GM23248 (cell line): ENCODE results near the gene EXD3. TPM values are rescaled to one million over a fixed set of nuclear protein-coding genes. Genes with fewer than 3 reads are reported as not detected.

ENCODE experiments used
- DNase-seq: peaks from one replicate; pipeline ENCODE4 v3.0.0-alpha.2; 2015
- H2AFZ ChIP-seq: fragments of 200-600 bp; sonication (generic); 2 replicates; pipeline ENCODE4 v1.6.1; 2016; ENCODE audit warnings: antibody characterized with exemption
- H3F3A ChIP-seq: fragments of 200-600 bp; sonication (generic); 2 replicates; pipeline ENCODE4 v1.6.1; 2016; ENCODE audit warnings: mild to moderate bottlenecking, antibody characterized with exemption, mixed run types; ENCODE audit not compliant: insufficient read depth
- H3K27ac ChIP-seq: fragments of 200-600 bp; sonication (generic); 2 replicates; pipeline ENCODE4 v1.5.1; 2016; ENCODE audit warnings: mild to moderate bottlenecking
- H3K27me3 ChIP-seq: fragments of 200-600 bp; sonication (generic); replicated peaks from 2 replicates; pipeline ENCODE4 v1.6.1; 2016; ENCODE audit warnings: mild to moderate bottlenecking; ENCODE audit not compliant: insufficient read depth
- H3K36me3 ChIP-seq: fragments of 200-600 bp; sonication (generic); 2 replicates; pipeline ENCODE4 v1.6.1; 2016; ENCODE audit warnings: low read depth, mild to moderate bottlenecking
- H3K4me1 ChIP-seq: fragments of 200-600 bp; sonication (generic); 2 replicates; pipeline ENCODE4 v1.6.1; 2016; ENCODE audit warnings: mild to moderate bottlenecking; ENCODE audit not compliant: insufficient read depth
- H3K4me2 ChIP-seq: fragments of 200-600 bp; sonication (generic); one replicate; pipeline ENCODE4 v1.6.1; 2016; ENCODE audit warnings: mild to moderate bottlenecking; ENCODE audit not compliant: unreplicated experiment
- H3K4me3 ChIP-seq: fragments of 200-600 bp; sonication (generic); 2 replicates; pipeline ENCODE4 v1.5.1; 2016; ENCODE audit warnings: mild to moderate bottlenecking
- H3K79me2 ChIP-seq: fragments of 200-600 bp; sonication (generic); 2 replicates; pipeline ENCODE4 v1.6.1; 2016; ENCODE audit warnings: mild to moderate bottlenecking; ENCODE audit not compliant: insufficient read depth
- H3K9ac ChIP-seq: fragments of 200-600 bp; sonication (generic); 2 replicates; pipeline ENCODE4 v1.6.1; 2016; ENCODE audit warnings: mild to moderate bottlenecking
- H3K9me2 ChIP-seq: fragments of 200-600 bp; sonication (generic); 2 replicates; pipeline ENCODE4 v1.6.1; 2016; ENCODE audit warnings: mixed run types, mild to moderate bottlenecking, moderate library complexity; ENCODE audit not compliant: insufficient read depth
- H3K9me3 ChIP-seq: fragments of 200-600 bp; sonication (generic); one replicate; pipeline ENCODE4 v1.6.1; 2017; ENCODE audit warnings: low read depth
- H4K20me1 ChIP-seq: fragments of 200-600 bp; sonication (generic); 2 replicates; pipeline ENCODE4 v1.6.0; 2016; ENCODE audit not compliant: insufficient read depth
- EZH2 ChIP-seq: fragments of 200-600 bp; sonication (generic); IDR thresholded peaks from 2 replicates; pipeline ENCODE4 v1.6.1; 2018; ENCODE audit warnings: antibody characterized with exemption, mild to moderate bottlenecking; ENCODE audit not compliant: insufficient read depth, poor library complexity, severe bottlenecking
- EZH2phosphoT487 ChIP-seq: fragments of 200-600 bp; sonication (generic); IDR thresholded peaks from 2 replicates; pipeline ENCODE4 v1.6.1; 2018; ENCODE audit warnings: antibody characterized with exemption, moderate library complexity, mild to moderate bottlenecking, low read depth; ENCODE audit not compliant: insufficient read depth
- WGBS, 2 experiments: methylation state at CpG; one replicate each; pipeline ENCODE4 v1.1.6; 2015 to 2017; ENCODE audit warnings: low lambda C conversion rate in 2 of 2, low coverage in 1 of 2; ENCODE audit errors: missing lambda C conversion rate in 2 of 2; 5-methylcytosine and 5-hydroxymethylcytosine counted together
- in situ Hi-C: fragments of 300-500 bp; cut with MboI; formaldehyde crosslinking; loops from 2 replicates; pipeline ENCODE4 v1.15.0; 2020
- polyA plus RNA-seq: library from polyadenylated mRNA; unstranded; fragments of >200 nt; fragmentation: Nextera tagmentation; extraction: Ambion mirVana; gene quantifications from 2 replicates; pipeline ENCODE4 v1.2.1, GENCODE V29; 2016
- total RNA-seq: library from RNA; depleted of rRNA; stranded (reverse); fragments of >200 nt; shearing (Covaris generic); gene quantifications from 2 replicates; pipeline ENCODE4 v1.2.3, GENCODE V29; 2014

EXD3 gene
- total and polyA plus RNA-seq, 2 experiments from 2014 or later: 10.1 to 11.6 TPM

DNA sequence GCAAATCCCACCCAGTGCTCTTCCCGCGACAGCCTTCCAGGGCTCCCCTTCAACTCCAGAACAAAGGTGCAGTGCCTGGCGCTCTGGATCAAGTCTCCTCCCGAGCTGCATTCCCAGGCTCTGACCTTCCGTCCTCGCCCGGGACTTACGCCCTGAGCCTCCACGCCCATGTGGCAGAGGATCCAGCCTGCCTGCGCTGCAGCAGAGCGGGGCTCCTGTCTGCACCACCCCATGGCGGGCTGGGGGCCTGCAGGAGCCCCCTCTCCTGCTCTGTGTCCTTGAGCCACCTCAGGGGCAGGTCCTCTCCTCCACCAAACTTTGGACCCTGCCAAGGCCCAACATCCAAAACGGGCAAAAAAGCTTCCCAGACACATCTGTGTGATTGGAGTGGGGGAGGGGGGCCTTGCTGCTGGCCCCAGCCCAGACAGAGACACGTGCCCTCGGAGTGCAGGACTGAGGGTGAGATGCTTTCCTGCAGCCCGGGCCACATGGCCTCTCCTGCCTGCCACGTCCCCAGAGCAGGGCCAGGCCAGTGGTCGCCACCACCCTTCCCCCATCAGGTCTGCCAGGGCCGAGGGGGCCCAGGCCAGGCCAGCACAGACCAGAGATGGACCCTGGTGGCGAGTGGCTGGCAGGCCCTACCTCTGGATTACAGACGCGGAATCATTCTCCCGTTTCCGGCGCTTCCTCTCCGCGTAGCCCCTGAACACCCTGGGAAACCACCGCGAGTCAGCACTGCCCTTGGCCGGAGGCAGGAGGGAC, 31.8 kb upstream of the EXD3 start:
- peak overlapping the region; percentile 58 for H3K4me2 ChIP-seq
- H3K4me3 ChIP-seq: peak overlapping the region; percentile 63
- no peak for TF ChIP-seq EZH2
- TF ChIP-seq EZH2phosphoT487: no peak
- peak; percentile 55 for DNase-seq
- WGBS, 2 experiments: 47 to 56% methylated on average over 23 to 30 of the region's 30 CpGs
- peaks cover 6% of the 10 kb centered on the region; the same call in 1 of the 2 replicates for H3K4me1 ChIP-seq
- H3K36me3 ChIP-seq: no peaks in the 10 kb centered on the region
- H2AFZ ChIP-seq: peak overlapping the region; percentile 71
- H3K9me3 ChIP-seq: no peaks in the 10 kb centered on the region
- H3K9me2 ChIP-seq: no peaks in the 10 kb centered on the region
- H3K79me2 ChIP-seq: no peaks in the 10 kb centered on the region
- in situ Hi-C loops: no loop called here
- H3K27ac ChIP-seq: no peak overlapping the region
- no peak overlapping the region for H3K9ac ChIP-seq
- no peaks in the 10 kb centered on the region for H3F3A ChIP-seq
- no peaks in the 10 kb centered on the region for H4K20me1 ChIP-seq
- no peaks in the 10 kb centered on the region for H3K27me3 ChIP-seq

DNA sequence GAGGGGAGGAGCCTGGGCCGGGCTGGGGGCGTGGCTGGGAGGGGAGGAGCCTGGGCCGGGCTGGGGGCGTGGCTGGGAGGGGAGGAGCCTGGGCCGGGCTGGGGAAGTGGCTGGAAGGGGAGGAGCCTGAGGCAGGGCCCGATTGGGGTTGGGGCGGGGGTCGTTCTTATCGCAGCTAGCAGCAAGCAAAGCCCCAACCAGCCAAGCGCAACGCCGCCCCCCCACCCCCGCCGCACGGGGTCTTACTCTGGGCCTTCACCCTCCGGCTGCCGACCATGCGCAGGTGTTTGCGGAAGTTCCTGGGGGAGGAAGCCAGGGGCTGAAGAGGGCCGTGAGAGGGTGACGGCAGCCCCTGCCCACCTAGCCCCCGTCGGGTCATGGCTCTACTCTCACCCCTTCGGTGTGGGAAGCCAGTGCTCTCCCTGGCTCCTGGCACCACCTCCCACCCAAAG, 31.2 kb upstream of the EXD3 start:
- Histone ChIP-seq H3K9me2 (no peaks in the 10 kb centered on the region), H3K4me3 (peak overlapping the region; percentile 63), H3K27ac (no peak overlapping the region), H3K4me1 (peaks cover 6% of the 10 kb centered on the region; the same call in 1 of the 2 replicates), H3K79me2 (no peaks in the 10 kb centered on the region), H2AFZ (peak overlapping the region; percentile 71), H3K27me3 (no peaks in the 10 kb centered on the region), H3F3A (no peaks in the 10 kb centered on the region), H3K9me3 (no peaks in the 10 kb centered on the region), H3K9ac (no peak overlapping the region), H3K4me2 (peak overlapping the region; percentile 58), H4K20me1 (no peaks in the 10 kb centered on the region), H3K36me3 (no peaks in the 10 kb centered on the region)
- in situ Hi-C loops: no loop called here
- 6 to 15% methylated on average over 9 to 24 of the region's 24 CpGs for WGBS, 2 experiments
- TF ChIP-seq EZH2 (no peak), EZH2phosphoT487 (no peak)
- DNase-seq: peak; percentile 47

DNA sequence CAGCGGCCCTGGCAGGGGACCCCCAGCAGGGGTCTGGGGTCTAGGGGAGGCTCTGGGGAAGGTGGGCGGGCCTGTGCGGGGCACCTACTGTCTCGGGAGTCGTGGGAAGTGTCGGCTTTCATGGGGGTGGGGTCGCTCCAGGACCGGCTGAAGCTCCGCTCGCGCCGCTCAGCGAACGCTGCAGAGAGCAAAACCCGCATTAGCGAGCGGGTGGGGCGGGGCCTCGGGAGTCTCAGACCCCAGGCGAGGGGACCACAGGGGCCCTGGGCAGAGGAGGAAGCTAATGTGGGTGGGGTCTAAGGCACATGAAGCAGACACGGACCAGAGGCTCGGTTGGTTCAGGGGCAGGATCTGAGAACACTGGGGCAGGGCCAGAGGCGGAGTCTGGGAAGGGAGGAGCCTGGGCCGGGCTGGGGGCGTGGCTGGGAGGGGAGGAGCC, 30.7 kb upstream of the EXD3 start:
- peak overlapping the region; percentile 98 for H3K4me2 ChIP-seq
- H3K9ac ChIP-seq: peak overlapping the region; percentile 55; the same call in 1 of the 2 replicates
- H3F3A ChIP-seq: no peaks in the 10 kb centered on the region
- in situ Hi-C loops: no loop called here
- H4K20me1 ChIP-seq: no peaks in the 10 kb centered on the region
- DNase-seq: peak; percentile 81
- H3K9me2 ChIP-seq: no peaks in the 10 kb centered on the region
- TF ChIP-seq EZH2phosphoT487: no peak
- TF ChIP-seq EZH2: no peak
- H2AFZ ChIP-seq: peak overlapping the region; percentile 79
- H3K36me3 ChIP-seq: no peaks in the 10 kb centered on the region
- no peaks in the 10 kb centered on the region for H3K79me2 ChIP-seq
- peak overlapping the region; percentile 73 for H3K4me3 ChIP-seq
- 7 to 14% methylated on average over 17 to 19 of the region's 25 CpGs for WGBS, 2 experiments
- H3K27me3 ChIP-seq: no peaks in the 10 kb centered on the region
- H3K9me3 ChIP-seq: no peaks in the 10 kb centered on the region
- peaks cover 6% of the 10 kb centered on the region; the same call in 1 of the 2 replicates for H3K4me1 ChIP-seq
- no peak overlapping the region for H3K27ac ChIP-seq

DNA sequence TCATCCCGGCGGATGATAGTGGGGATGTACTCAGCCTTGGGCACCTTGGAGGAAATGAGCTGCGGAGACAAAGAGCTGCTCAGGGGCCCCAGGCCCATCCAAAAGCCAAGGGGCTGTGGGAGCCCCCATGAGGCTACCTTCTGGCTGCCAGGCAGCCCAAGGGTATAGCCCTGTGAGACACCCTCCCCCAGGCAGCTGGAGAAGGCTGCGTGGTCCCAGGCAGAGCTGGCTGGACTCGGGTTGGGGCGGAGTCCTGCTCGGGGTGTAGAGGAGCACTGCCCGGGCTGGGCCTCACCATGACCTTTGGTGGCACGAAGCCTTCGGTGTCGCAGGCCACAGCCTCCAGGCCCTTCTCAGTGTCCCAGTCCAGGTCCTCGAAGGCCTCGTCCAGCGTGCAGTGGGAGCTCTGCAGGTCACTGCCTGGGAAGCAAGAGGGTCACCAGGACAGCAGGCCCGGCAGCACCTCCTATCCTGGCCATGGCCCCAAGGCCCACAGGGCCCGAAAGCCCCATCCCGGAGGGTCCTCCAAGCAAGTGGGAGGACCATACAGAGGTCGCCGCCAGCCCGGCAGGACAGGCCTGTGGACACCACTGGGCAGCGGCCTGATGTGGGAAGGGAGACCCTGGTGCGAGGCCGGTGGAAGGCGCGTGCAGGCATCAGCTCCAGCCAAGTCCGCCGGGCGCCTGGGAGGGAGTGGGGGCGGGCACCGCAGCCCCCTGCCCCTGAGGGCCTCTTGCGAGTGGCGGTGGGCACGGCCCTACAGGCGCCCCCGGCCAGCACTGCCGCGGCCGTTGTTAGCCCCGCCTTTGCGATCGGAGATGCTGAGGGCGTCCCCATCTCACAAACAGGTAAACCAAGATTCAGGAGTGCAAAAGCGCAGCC, 30.0 kb upstream of the EXD3 start:
- in situ Hi-C loops: no loop called here
- peak overlapping the region; percentile 73 for H3K4me3 ChIP-seq

More for the DNA sequence above, 30.0 kb upstream of the EXD3 start:
- WGBS, 2 experiments: 75 to 81% methylated on average over 39 to 43 of the region's 43 CpGs
- Histone ChIP-seq H3K9me3 (no peaks in the 10 kb centered on the region), H3F3A (no peaks in the 10 kb centered on the region), H3K4me1 (peaks cover 6% of the 10 kb centered on the region; the same call in 1 of the 2 replicates), H3K9me2 (no peaks in the 10 kb centered on the region), H3K9ac (peak overlapping the region; percentile 55; the same call in 1 of the 2 replicates), H3K4me2 (peak overlapping the region; percentile 98), H3K79me2 (no peaks in the 10 kb centered on the region), H3K27me3 (no peaks in the 10 kb centered on the region), H2AFZ (peak overlapping the region; percentile 79; the same call in 1 of the 2 replicates), H3K36me3 (no peaks in the 10 kb centered on the region), H4K20me1 (no peaks in the 10 kb centered on the region), H3K27ac (no peak overlapping the region)
- TF ChIP-seq EZH2 (no peak), EZH2phosphoT487 (no peak)
- DNase-seq: no peak
